Fibroblast of lung (primary cell): ENCODE results near the gene KIAA0319L. TPM values are rescaled to one million over a fixed set of nuclear protein-coding genes. Genes with fewer than 3 reads are reported as not detected.

Experiments
- DNase-seq, 2 donors: peaks; one replicate each; pipeline versions ENCODE4 v3.0.0 to v3.0.0-alpha.2; 2010; ENCODE audit warnings: low read depth in 2 of 2
- H2AFZ ChIP-seq: 2 replicates; pipeline ENCODE4 v1.5.1; 2012; ENCODE audit warnings: low read length, control low read depth, inconsistent platforms
- H3K27ac ChIP-seq: 2 replicates; pipeline ENCODE4 v1.5.1; 2011; ENCODE audit warnings: low read length, control low read depth; ENCODE audit not compliant: insufficient read depth
- H3K27me3 ChIP-seq: 2 replicates; pipeline ENCODE4 v1.5.1; 2011; ENCODE audit warnings: mild to moderate bottlenecking, low read length; ENCODE audit not compliant: control insufficient read depth, insufficient read depth
- H3K36me3 ChIP-seq: 2 replicates; pipeline ENCODE4 v1.5.1; 2011; ENCODE audit warnings: low read length; ENCODE audit not compliant: control insufficient read depth, insufficient read depth
- H3K4me1 ChIP-seq: 2 replicates; pipeline ENCODE4 v1.5.1; 2011; ENCODE audit warnings: low read length; ENCODE audit not compliant: control insufficient read depth, insufficient read depth; ENCODE audit errors: extremely low read depth
- H3K4me2 ChIP-seq: 2 replicates; pipeline ENCODE4 v1.5.1; 2011; ENCODE audit warnings: low read length, control low read depth; ENCODE audit not compliant: insufficient read depth; ENCODE audit errors: extremely low read depth
- H3K4me3 ChIP-seq, 4 experiments: fragments of 200-600 bp in 1 of 4; sonication (generic) in 1 of 4; replicated peaks in 1 of 4; 2 replicates each; pipeline ENCODE4 v1.5.1; 2011 to 2016; ENCODE audit warnings: low read length in 4 of 4, low read depth in 3 of 4, mild to moderate bottlenecking in 3 of 4, control low read depth in 2 of 4, inconsistent platforms in 1 of 4, mixed read lengths in 1 of 4; ENCODE audit not compliant: insufficient read depth in 1 of 4; ENCODE audit errors: control extremely low read depth in 1 of 4
- H3K79me2 ChIP-seq: 2 replicates; pipeline ENCODE4 v1.5.1; 2012; ENCODE audit warnings: mild to moderate bottlenecking, low read length, inconsistent platforms; ENCODE audit not compliant: control insufficient read depth, insufficient read depth
- H3K9ac ChIP-seq: 2 replicates; pipeline ENCODE4 v1.5.1; 2011; ENCODE audit warnings: mild to moderate bottlenecking, low read length, control low read depth; ENCODE audit not compliant: insufficient read depth
- H3K9me3 ChIP-seq: 2 replicates; pipeline ENCODE4 v1.5.1; 2012; ENCODE audit warnings: low read depth, low read length; ENCODE audit not compliant: control insufficient read depth, insufficient read depth
- H4K20me1 ChIP-seq: 2 replicates; pipeline ENCODE4 v1.5.1; 2011; ENCODE audit warnings: low read length; ENCODE audit not compliant: control insufficient read depth, insufficient read depth; ENCODE audit errors: extremely low read depth
- EZH2 ChIP-seq: IDR thresholded peaks from 2 replicates; pipeline ENCODE4 v1.5.1; 2012; ENCODE audit warnings: low read length, control low read depth, mild to moderate bottlenecking; ENCODE audit errors: missing control alignments
- polyA plus RNA-seq, 2 donors: library from polyadenylated mRNA; depleted of rRNA in 1 of 2; stranded (reverse) in 1 of 2; unstranded in 1 of 2; fragments of >200 nt; gene quantifications; 2 replicates each; pipeline ENCODE4 v1.2.1, GENCODE V29; 2011 to 2012; ENCODE audit warnings: missing spikeins in 1 of 2
- total RNA-seq: library from RNA; depleted of rRNA; stranded (reverse); fragments of >200 nt; gene quantifications from 2 replicates; pipeline ENCODE4 v1.2.1, GENCODE V29; 2014
- TF ChIP-seq, protein P1 (sequence below), 2 donors: IDR thresholded peaks in 1 of 2; conservative IDR thresholded peaks in 1 of 2; 1 replicate in 1 of 2; 2 replicates in 1 of 2; pipeline ENCODE4 v1.5.1; 2011 to 2012; ENCODE audit warnings: low read length in 2 of 2, control low read depth in 1 of 2, inconsistent platforms in 1 of 2, low read depth in 1 of 2, mild to moderate bottlenecking in 1 of 2

The KIAA0319L gene
- total and polyA plus RNA-seq, 2 donors (not counting 1 experiment from before 2014, with no cell fraction given): 65.4 to 66.1 TPM

DNA sequence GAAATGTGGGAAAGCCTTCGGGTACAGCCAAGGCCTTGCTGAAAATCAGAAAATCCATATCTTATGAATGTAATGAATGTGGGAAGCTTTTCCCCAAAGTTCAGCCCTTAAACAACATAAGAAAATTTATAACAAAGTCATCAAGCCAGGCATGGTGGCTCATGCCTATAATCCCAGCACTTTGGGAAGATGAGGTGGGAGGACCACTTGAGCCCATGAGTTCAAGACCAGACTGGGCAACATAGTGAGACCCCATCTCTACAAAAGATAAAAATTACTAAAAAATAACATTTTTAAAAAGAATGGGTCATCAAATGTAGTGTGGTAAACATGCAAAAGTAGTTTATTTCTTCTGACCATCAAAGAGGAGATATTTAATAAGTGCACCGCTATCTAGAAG is 45.9 kb downstream of the KIAA0319L start:
- Histone ChIP-seq H3K36me3 (no peaks in the 10 kb centered on the region), H3K4me3 (no peak overlapping the region), H2AFZ (no peak overlapping the region), H3K27ac (no peak overlapping the region), H3K27me3 (no peaks in the 10 kb centered on the region), H3K4me1 (peaks cover 8% of the 10 kb centered on the region), H3K79me2 (peaks cover 2% of the 10 kb centered on the region), H4K20me1 (no peaks in the 10 kb centered on the region), H3K9ac (no peak overlapping the region), H3K4me2 (no peak overlapping the region), H3K9me3 (no peaks in the 10 kb centered on the region)
- DNase-seq: no peak
- no peak for TF ChIP-seq EZH2
- TF ChIP-seq, protein P1, sequence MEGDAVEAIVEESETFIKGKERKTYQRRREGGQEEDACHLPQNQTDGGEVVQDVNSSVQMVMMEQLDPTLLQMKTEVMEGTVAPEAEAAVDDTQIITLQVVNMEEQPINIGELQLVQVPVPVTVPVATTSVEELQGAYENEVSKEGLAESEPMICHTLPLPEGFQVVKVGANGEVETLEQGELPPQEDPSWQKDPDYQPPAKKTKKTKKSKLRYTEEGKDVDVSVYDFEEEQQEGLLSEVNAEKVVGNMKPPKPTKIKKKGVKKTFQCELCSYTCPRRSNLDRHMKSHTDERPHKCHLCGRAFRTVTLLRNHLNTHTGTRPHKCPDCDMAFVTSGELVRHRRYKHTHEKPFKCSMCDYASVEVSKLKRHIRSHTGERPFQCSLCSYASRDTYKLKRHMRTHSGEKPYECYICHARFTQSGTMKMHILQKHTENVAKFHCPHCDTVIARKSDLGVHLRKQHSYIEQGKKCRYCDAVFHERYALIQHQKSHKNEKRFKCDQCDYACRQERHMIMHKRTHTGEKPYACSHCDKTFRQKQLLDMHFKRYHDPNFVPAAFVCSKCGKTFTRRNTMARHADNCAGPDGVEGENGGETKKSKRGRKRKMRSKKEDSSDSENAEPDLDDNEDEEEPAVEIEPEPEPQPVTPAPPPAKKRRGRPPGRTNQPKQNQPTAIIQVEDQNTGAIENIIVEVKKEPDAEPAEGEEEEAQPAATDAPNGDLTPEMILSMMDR (conservative IDR thresholded peaks at IDR 0.05 in 1 of 2, IDR thresholded peaks at IDR 0.05 in 1 of 2; ENCODE audit: low read depth in 1 of 2, low read length in 2 of 2): no peak

DNA sequence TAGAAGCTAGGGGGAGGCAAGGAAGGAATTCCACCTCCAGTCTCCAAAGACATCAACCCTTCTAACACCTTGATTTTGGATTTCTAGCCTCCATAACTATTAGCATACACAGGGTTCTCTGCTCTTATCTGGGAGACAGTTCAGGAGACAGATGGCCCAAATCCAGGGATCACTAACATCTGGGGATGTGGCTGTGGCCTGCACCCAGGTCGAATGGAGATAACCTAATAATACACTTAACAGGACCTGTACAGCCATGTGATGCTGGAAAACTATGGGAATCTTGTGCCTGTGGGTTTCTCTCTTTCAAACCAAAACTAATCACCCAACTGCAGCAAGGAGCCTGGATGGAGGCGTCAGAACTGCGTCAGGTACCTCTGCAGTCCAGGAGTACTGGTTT is 47.6 kb downstream of the KIAA0319L start:
- H2AFZ ChIP-seq: no peak overlapping the region
- H3K27me3 ChIP-seq: no peaks in the 10 kb centered on the region
- no peak overlapping the region for H3K4me3 ChIP-seq
- TF ChIP-seq, protein P1 (conservative IDR thresholded peaks at IDR 0.05 in 1 of 2, IDR thresholded peaks at IDR 0.05 in 1 of 2; ENCODE audit: low read depth in 1 of 2, low read length in 2 of 2): no peak
- no peak for TF ChIP-seq EZH2
- H3K4me1 ChIP-seq: peaks cover 10% of the 10 kb centered on the region
- H3K4me2 ChIP-seq: no peak overlapping the region
- peaks cover 2% of the 10 kb centered on the region for H3K79me2 ChIP-seq
- no peak overlapping the region for H3K27ac ChIP-seq
- no peak for DNase-seq
- H3K9ac ChIP-seq: no peak overlapping the region
- H3K9me3 ChIP-seq: no peaks in the 10 kb centered on the region
- H3K36me3 ChIP-seq: no peaks in the 10 kb centered on the region
- H4K20me1 ChIP-seq: no peaks in the 10 kb centered on the region

DNA sequence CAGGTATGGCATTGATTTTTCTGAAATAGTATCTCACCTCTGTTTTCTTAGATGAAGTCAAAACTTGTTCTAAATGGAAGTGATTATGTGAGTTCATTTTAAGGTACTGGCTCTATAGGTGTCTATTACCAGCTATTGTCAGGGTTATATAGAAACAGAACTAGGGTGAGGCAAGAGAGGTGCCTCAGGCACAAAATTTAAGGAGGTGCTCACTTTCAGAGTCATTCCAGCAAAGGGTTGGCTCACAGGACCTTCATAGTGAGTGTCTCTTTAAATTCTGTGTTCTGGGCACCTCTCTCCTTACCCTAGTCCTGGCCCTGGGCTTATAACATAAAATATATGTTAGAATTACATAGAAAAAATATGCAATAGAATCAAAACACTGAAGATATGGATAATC is 49.3 kb downstream of the KIAA0319L start:
- no peak overlapping the region for H3K4me3 ChIP-seq
- TF ChIP-seq, protein P1 (conservative IDR thresholded peaks at IDR 0.05 in 1 of 2, IDR thresholded peaks at IDR 0.05 in 1 of 2; ENCODE audit: low read depth in 1 of 2, low read length in 2 of 2): no peak
- TF ChIP-seq EZH2: no peak
- no peak for DNase-seq
- H3K9ac ChIP-seq: no peak overlapping the region
- H3K4me1 ChIP-seq: peaks cover 10% of the 10 kb centered on the region
- no peak overlapping the region for H3K4me2 ChIP-seq
- H3K36me3 ChIP-seq: no peaks in the 10 kb centered on the region
- H4K20me1 ChIP-seq: no peaks in the 10 kb centered on the region
- peaks cover 2% of the 10 kb centered on the region for H3K79me2 ChIP-seq
- no peak overlapping the region for H3K27ac ChIP-seq
- no peaks in the 10 kb centered on the region for H3K9me3 ChIP-seq
- no peaks in the 10 kb centered on the region for H3K27me3 ChIP-seq
- no peak overlapping the region for H2AFZ ChIP-seq
